OCI-LY1 (cell line): ENCODE measurements around the gene DNMBP.

Source experiments
- H2AFZ ChIP-seq: fragments of 200-600 bp; sonication (generic), shearing (Covaris generic); 2 replicates; pipeline ENCODE4 v1.6.0; 2014; ENCODE audit warnings: antibody characterized with exemption, mild to moderate bottlenecking, low read length
- H3F3A ChIP-seq: fragments of 200-600 bp; sonication (generic), shearing (Covaris generic); 2 replicates; pipeline ENCODE4 v1.6.0; 2014; ENCODE audit warnings: mild to moderate bottlenecking, antibody characterized with exemption, low read length, moderate library complexity; ENCODE audit not compliant: insufficient read depth
- H3K27ac ChIP-seq: fragments of 200-600 bp; sonication (generic); 2 replicates; pipeline ENCODE4 v1.5.1; 2014; ENCODE audit warnings: low read length, mixed run types, mild to moderate bottlenecking, low read depth; ENCODE audit not compliant: poor library complexity, severe bottlenecking
- H3K27me3 ChIP-seq: fragments of 200-600 bp; sonication (generic); 2 replicates; pipeline ENCODE4 v1.6.0; 2014; ENCODE audit warnings: antibody characterized with exemption, mild to moderate bottlenecking, low read length, moderate library complexity; ENCODE audit not compliant: insufficient read depth
- H3K36me3 ChIP-seq: fragments of 200-600 bp; sonication (generic); 2 replicates; pipeline ENCODE4 v1.6.1; 2014; ENCODE audit warnings: mild to moderate bottlenecking, antibody characterized with exemption, low read length, moderate library complexity, mixed read lengths; ENCODE audit not compliant: insufficient read depth
- H3K4me1 ChIP-seq: fragments of 200-600 bp; sonication (generic); 2 replicates; pipeline ENCODE4 v1.5.1; 2014; ENCODE audit warnings: mild to moderate bottlenecking, low read length, moderate library complexity; ENCODE audit not compliant: insufficient read depth, severe bottlenecking
- H3K4me2 ChIP-seq: fragments of 200-600 bp; sonication (generic), shearing (Covaris generic); 2 replicates; pipeline ENCODE4 v1.6.1; 2014; ENCODE audit warnings: low read length
- H3K4me3 ChIP-seq: fragments of 200-600 bp; sonication (generic); 2 replicates; pipeline ENCODE4 v1.5.1; 2014; ENCODE audit warnings: low read length, low read depth, mild to moderate bottlenecking, mixed read lengths; ENCODE audit not compliant: poor library complexity, severe bottlenecking
- H3K79me2 ChIP-seq: fragments of 200-600 bp; shearing (Covaris generic); 2 replicates; pipeline ENCODE4 v1.6.1; 2016; ENCODE audit warnings: mixed run types, low read length, mixed read lengths; ENCODE audit not compliant: insufficient read depth
- H3K9ac ChIP-seq: fragments of 200-600 bp; sonication (generic), shearing (Covaris generic); 2 replicates; pipeline ENCODE4 v1.6.1; 2014; ENCODE audit warnings: mild to moderate bottlenecking, low read length, mixed read lengths
- H3K9me2 ChIP-seq: fragments of 200-600 bp; sonication (generic), shearing (Covaris generic); 2 replicates; pipeline ENCODE4 v1.6.1; 2014; ENCODE audit warnings: low read depth, mild to moderate bottlenecking, low read length, mixed read lengths
- H3K9me3 ChIP-seq: fragments of 200-600 bp; shearing (Covaris generic); 2 replicates; pipeline ENCODE4 v1.6.1; 2014; ENCODE audit warnings: low read length, mixed read lengths
- H4K20me1 ChIP-seq: fragments of 200-600 bp; sonication (generic), shearing (Covaris generic); 2 replicates; pipeline ENCODE4 v1.6.0; 2016; ENCODE audit warnings: mild to moderate bottlenecking, low read length; ENCODE audit not compliant: insufficient read depth
- CTCF ChIP-seq: fragments of 200-600 bp; sonication (generic), shearing (Covaris generic); IDR thresholded peaks from 2 replicates; pipeline ENCODE4 v1.5.1; 2017; ENCODE audit warnings: mild to moderate bottlenecking, antibody characterized with exemption, low read length, moderate library complexity, mixed read lengths
- EZH2 ChIP-seq: fragments of 200-600 bp; sonication (generic), shearing (Covaris generic); IDR thresholded peaks from 2 replicates; pipeline ENCODE4 v1.8.0; 2017; ENCODE audit warnings: borderline replicate concordance, mixed run types, mild to moderate bottlenecking, antibody characterized with exemption, low read length, moderate library complexity, mixed read lengths

Gene DNMBP

GRCh38 chr10:99888622-99889021 is 121.1 kb downstream of the DNMBP start:
- Histone ChIP-seq H2AFZ (no peak overlapping the region), H3K4me3 (no peak overlapping the region), H3F3A (no peaks in the 10 kb centered on the region), H3K4me1 (no peaks in the 10 kb centered on the region), H3K4me2 (no peak overlapping the region), H3K36me3 (peaks cover 62% of the 10 kb centered on the region), H3K27ac (no peak overlapping the region), H3K9me2 (no peaks in the 10 kb centered on the region), H3K9ac (no peak overlapping the region), H3K27me3 (no peaks in the 10 kb centered on the region), H4K20me1 (no peaks in the 10 kb centered on the region), H3K9me3 (no peaks in the 10 kb centered on the region), H3K79me2 (no peaks in the 10 kb centered on the region)
- no peak for TF ChIP-seq EZH2
- TF ChIP-seq CTCF: no peak

GRCh38 chr10:99883523-99883922 is 126.2 kb downstream of the DNMBP start:
- Histone ChIP-seq H3K27me3 (no peaks in the 10 kb centered on the region), H3K36me3 (peaks cover 74% of the 10 kb centered on the region), H3K4me2 (no peak overlapping the region), H3K79me2 (no peaks in the 10 kb centered on the region), H3K9me2 (no peaks in the 10 kb centered on the region), H2AFZ (no peak overlapping the region), H3K9ac (no peak overlapping the region), H3F3A (no peaks in the 10 kb centered on the region), H3K9me3 (no peaks in the 10 kb centered on the region), H3K27ac (no peak overlapping the region), H3K4me3 (no peak overlapping the region), H4K20me1 (no peaks in the 10 kb centered on the region), H3K4me1 (no peaks in the 10 kb centered on the region)
- no peak for TF ChIP-seq CTCF
- TF ChIP-seq EZH2: no peak

GRCh38 chr10:99881371-99881770 is 128.4 kb downstream of the DNMBP start:
- H3K4me3 ChIP-seq: no peak overlapping the region

More at GRCh38 chr10:99881371-99881770, 128.4 kb downstream of the DNMBP start:
- TF ChIP-seq EZH2: no peak
- TF ChIP-seq CTCF: no peak
- H3K9ac ChIP-seq: no peak overlapping the region
- H3K9me2 ChIP-seq: no peaks in the 10 kb centered on the region
- no peaks in the 10 kb centered on the region for H3K4me1 ChIP-seq
- H3K36me3 ChIP-seq: peaks cover 79% of the 10 kb centered on the region
- H3K9me3 ChIP-seq: no peaks in the 10 kb centered on the region
- H3F3A ChIP-seq: no peaks in the 10 kb centered on the region
- no peaks in the 10 kb centered on the region for H3K79me2 ChIP-seq
- H2AFZ ChIP-seq: no peak overlapping the region
- no peaks in the 10 kb centered on the region for H4K20me1 ChIP-seq
- no peaks in the 10 kb centered on the region for H3K27me3 ChIP-seq
- H3K27ac ChIP-seq: no peak overlapping the region
- H3K4me2 ChIP-seq: no peak overlapping the region
